ENCODE results near the gene ZNF234. TPM values are rescaled to one million over a fixed set of nuclear protein-coding genes. Genes with fewer than 3 reads are reported as not detected.

Gene ZNF234
- total RNA-seq, 1 experiment from 2014 or later = 11.6 TPM

- Histone ChIP-seq H3K4me1 (no peaks in the 10 kb centered on the region; the same call in 1 of the 2 replicates), H3K4me3 (peak overlapping the region; percentile 63), H3K27ac (peak overlapping the region; percentile 50), H3K27me3 (no peaks in the 10 kb centered on the region), H3K36me3 (no peaks in the 10 kb centered on the region), H3K9me3 (replicated peaks) (peaks cover 7% of the 10 kb centered on the region)
- DNase-seq = peak; percentile 97 to 98
Observed at GRCh38 chr19:44207126-44207803, 65.9 kb downstream of the ZNF234 start.

Other genes starting within 250 kb of the ZNF234 start
- gene ZNF45, start 206.3 kb upstream of the ZNF234 start, total RNA-seq (2014; rRNA removed; shearing (Covaris generic)) = 14.2 and 14.4 TPM in 2 replicates
- gene ZNF221, start 190.3 kb upstream of the ZNF234 start, total RNA-seq (2014; rRNA removed; shearing (Covaris generic)) = 7.5 and 8.5 TPM in 2 replicates
- gene ZNF155, start 157.4 kb upstream of the ZNF234 start, total RNA-seq (2014; rRNA removed; shearing (Covaris generic)) = 6.8 and 8.1 TPM in 2 replicates
- 6.0 and 6.5 TPM in 2 replicates for gene ZNF230, start 138.6 kb upstream of the ZNF234 start, total RNA-seq (2014; rRNA removed; shearing (Covaris generic))
- 6.9 and 9.2 TPM in 2 replicates for gene ZNF222, start 116.2 kb upstream of the ZNF234 start, total RNA-seq (2014; rRNA removed; shearing (Covaris generic))
- 5.9 and 6.3 TPM in 2 replicates for gene ZNF223, start 89.5 kb upstream of the ZNF234 start, total RNA-seq (2014; rRNA removed; shearing (Covaris generic))
- 4.0 and 4.7 TPM in 2 replicates for gene ZNF284, start 69.4 kb upstream of the ZNF234 start, total RNA-seq (2014; rRNA removed; shearing (Covaris generic))
- gene ZNF224, start 47.2 kb upstream of the ZNF234 start, total RNA-seq (2014; rRNA removed; shearing (Covaris generic)) = 18.1 and 26.3 TPM in 2 replicates
- gene ZNF225, start 28.2 kb upstream of the ZNF234 start, total RNA-seq (2014; rRNA removed; shearing (Covaris generic)) = 5.1 and 6.3 TPM in 2 replicates
- 14.8 and 18.0 TPM in 2 replicates for gene ZNF226, start 23.5 kb downstream of the ZNF234 start, total RNA-seq (2014; rRNA removed; shearing (Covaris generic))
- gene ZNF227, start 71.0 kb downstream of the ZNF234 start, total RNA-seq (2014; rRNA removed; shearing (Covaris generic)) = 20.2 and 22.0 TPM in 2 replicates
- 0.08 TPM in 2 replicates for gene ZNF233, start 118.3 kb downstream of the ZNF234 start, total RNA-seq (2014; rRNA removed; shearing (Covaris generic))
- 8.0 and 8.2 TPM in 2 replicates for gene ZNF235, start 163.5 kb downstream of the ZNF234 start, total RNA-seq (2014; rRNA removed; shearing (Covaris generic))
- gene ZNF112, start 215.1 kb downstream of the ZNF234 start, total RNA-seq (2014; rRNA removed; shearing (Covaris generic)) = 8.5 and 11.7 TPM in 2 replicates